Esophagus muscularis mucosa (tissue), 4 donors: ENCODE measurements around the gene PRSS3. TPM values are rescaled to one million over a fixed set of nuclear protein-coding genes. Genes with fewer than 3 reads are reported as not detected.
"Not testable (repeated sequence)": the region's sequence is repeated elsewhere in the genome, so short reads cannot be mapped to it uniquely, and the experiment has no call there.

ENCODE experiments used
- DNase-seq: peaks from one replicate; pipeline ENCODE4 v3.0.0-alpha.2; 2017; ENCODE audit errors: extremely low spot score
- H3K27ac ChIP-seq, 4 donors: fragments of 200-600 bp; sonication (generic); replicated peaks in 1 of 4; 1 replicate in 3 of 4; 2 replicates in 1 of 4; pipeline ENCODE4 v1.5.1; 2016 to 2019; ENCODE audit warnings: mild to moderate bottlenecking in 1 of 4
- H3K27me3 ChIP-seq, 4 donors: fragments of 200-600 bp; sonication (generic); one replicate each; pipeline versions ENCODE4 v1.5.1 to v1.6.0; 2016 to 2019
- H3K36me3 ChIP-seq, 4 donors: fragments of 200-600 bp; sonication (generic); one replicate each; pipeline ENCODE4 v1.5.1; 2016 to 2019
- H3K4me1 ChIP-seq, 4 donors: fragments of 200-600 bp; sonication (generic); one replicate each; pipeline ENCODE4 v1.5.1; 2016 to 2019
- H3K4me3 ChIP-seq, 4 donors: fragments of 200-600 bp; sonication (generic); 1 replicate in 2 of 4; 2 replicates in 2 of 4; pipeline ENCODE4 v1.5.1; 2016 to 2019; ENCODE audit warnings: mild to moderate bottlenecking in 4 of 4, moderate library complexity in 1 of 4
- H3K9me3 ChIP-seq, 4 donors: fragments of 200-600 bp; sonication (generic); 1 replicate in 3 of 4; 2 replicates in 1 of 4; pipeline ENCODE4 v1.5.1; 2016 to 2019
- EP300 ChIP-seq: sonication (generic); formaldehyde crosslinking; IDR thresholded peaks from one replicate; pipeline ENCODE4 v1.6.1; 2017; ENCODE audit warnings: antibody characterized with exemption
- POLR2A ChIP-seq: fragments of 450-650 bp; IDR thresholded peaks from one replicate; pipeline ENCODE4 v1.6.1; 2017; ENCODE audit warnings: antibody characterized with exemption, moderate library complexity, mild to moderate bottlenecking, low read depth
- POLR2AphosphoS5 ChIP-seq, 2 donors: sonication (generic); formaldehyde crosslinking; IDR thresholded peaks; one replicate each; pipeline ENCODE4 v1.6.1; 2017; ENCODE audit warnings: antibody characterized with exemption in 2 of 2
- WGBS: methylation state at CpG from one replicate; pipeline ENCODE4 v1.1.5; 2018; 5-methylcytosine and 5-hydroxymethylcytosine counted together
- intact Hi-C: fragments of 100-400 bp; cut with DNase I; formaldehyde crosslinking; loops from one replicate; pipeline ENCODE4 v1.15.1; 2023
- total RNA-seq, 4 donors: library from RNA; depleted of rRNA; stranded (reverse); fragments of >200 nt; gene quantifications; one replicate each; pipeline versions ENCODE4 v1.1.0 to v1.2.1, GENCODE V29; 2016
- TF ChIP-seq, protein P1 (sequence below), 3 experiments: fragments of 200-600 bp in 2 of 3; fragments of 450-650 bp in 1 of 3; sonication (generic) in 2 of 3; IDR thresholded peaks; one replicate each; pipeline ENCODE4 v1.5.1; 2017 to 2019; ENCODE audit warnings: antibody characterized with exemption in 3 of 3, mild to moderate bottlenecking in 2 of 3, moderate library complexity in 1 of 3

The PRSS3 gene
- total RNA-seq, 4 donors from 2014 or later = 0.99 to 1.4 TPM; not detected in 2

DNA sequence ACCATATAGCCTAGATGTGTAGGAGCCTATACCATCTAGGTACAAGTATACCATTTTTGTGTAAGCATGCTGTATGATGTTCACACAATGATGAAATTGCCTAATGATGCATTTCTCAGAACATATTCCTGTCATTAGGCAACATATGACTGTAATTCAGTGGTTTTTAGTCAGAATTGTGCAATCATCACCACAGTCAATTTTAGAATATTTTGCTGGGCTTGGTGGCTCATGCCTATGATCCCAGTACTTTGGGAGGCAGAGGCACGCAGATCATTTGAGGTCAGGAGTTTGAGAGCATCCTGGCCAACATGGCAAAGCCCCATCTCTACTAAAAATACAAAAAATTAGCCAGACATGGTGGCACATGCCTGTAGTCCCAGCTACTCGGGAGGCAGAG lies 40.9 kb downstream of the PRSS3 start:
- H3K36me3 ChIP-seq, intact Hi-C loops, H3K27me3 ChIP-seq, H3K4me3 ChIP-seq, H3K9me3 ChIP-seq, DNase-seq: not testable (repeated sequence)
- peak in 1 of 2 donors; percentile 76 for TF ChIP-seq POLR2AphosphoS5 (IDR thresholded peaks at IDR 0.05)
- H3K27ac ChIP-seq = peak overlapping the region; percentile 33 to 65 (median 44)
- peaks cover 33 to 80% (median 73%) of the 10 kb centered on the region in 4 donors for H3K4me1 ChIP-seq
- WGBS = 79% methylated on average over 2 of the region's 2 CpGs

DNA sequence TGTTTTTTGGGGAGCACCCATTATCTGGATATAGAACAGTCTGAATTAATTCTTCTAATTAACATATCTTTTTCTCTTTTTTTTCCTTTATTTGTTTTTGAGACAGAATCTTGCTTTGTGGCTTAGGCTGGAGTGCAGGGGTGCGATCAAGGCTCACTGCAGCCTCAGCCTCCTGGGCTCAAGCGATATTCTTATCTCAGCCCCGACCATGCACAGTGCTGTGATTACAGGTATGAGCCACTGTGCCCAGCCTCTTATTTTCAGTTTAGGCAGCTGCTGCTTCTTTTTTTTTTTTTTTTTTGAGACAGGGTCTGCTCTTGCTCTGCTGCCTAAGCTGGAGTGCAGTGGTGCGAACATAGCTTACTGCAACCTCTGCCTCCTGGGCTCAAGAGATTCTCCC lies 41.8 kb downstream of the PRSS3 start:
- no peak for DNase-seq
- H3K36me3 ChIP-seq = no peaks in the 10 kb centered on the region
- H3K27me3 ChIP-seq = no peaks in the 10 kb centered on the region

DNA sequence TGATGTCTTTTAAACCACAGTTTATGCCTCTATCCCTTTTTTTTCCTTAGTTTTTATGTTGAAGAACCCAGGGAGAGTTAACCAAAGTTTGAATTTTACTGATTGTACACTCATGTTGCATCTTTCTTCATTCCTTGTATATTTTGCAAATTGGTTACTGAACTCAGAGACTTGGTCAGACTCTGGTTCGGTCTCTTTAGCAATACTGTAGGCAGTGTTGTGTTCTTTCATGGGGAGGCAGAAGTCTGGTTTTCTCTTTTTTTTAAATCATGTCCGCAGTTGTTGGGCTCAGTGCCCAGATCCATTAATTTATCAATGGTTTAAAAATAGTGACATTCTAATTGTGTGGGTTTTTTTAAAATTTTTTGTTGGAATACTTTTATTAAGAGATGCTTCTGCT lies 45.0 kb downstream of the PRSS3 start:
- Histone ChIP-seq H3K27ac (no peak overlapping the region), H3K36me3 (no peaks in the 10 kb centered on the region), H3K27me3 (no peaks in the 10 kb centered on the region), H3K9me3 (no peaks in the 10 kb centered on the region), H3K4me1 (peaks cover 57 to 91% (median 80%) of the 10 kb centered on the region in 4 donors), H3K4me3 (no peak overlapping the region)
- DNase-seq = no peak
- TF ChIP-seq POLR2A (no peak), EP300 (no peak), POLR2AphosphoS5 (IDR thresholded peaks at IDR 0.05) (no peak)
- TF ChIP-seq, protein P1, sequence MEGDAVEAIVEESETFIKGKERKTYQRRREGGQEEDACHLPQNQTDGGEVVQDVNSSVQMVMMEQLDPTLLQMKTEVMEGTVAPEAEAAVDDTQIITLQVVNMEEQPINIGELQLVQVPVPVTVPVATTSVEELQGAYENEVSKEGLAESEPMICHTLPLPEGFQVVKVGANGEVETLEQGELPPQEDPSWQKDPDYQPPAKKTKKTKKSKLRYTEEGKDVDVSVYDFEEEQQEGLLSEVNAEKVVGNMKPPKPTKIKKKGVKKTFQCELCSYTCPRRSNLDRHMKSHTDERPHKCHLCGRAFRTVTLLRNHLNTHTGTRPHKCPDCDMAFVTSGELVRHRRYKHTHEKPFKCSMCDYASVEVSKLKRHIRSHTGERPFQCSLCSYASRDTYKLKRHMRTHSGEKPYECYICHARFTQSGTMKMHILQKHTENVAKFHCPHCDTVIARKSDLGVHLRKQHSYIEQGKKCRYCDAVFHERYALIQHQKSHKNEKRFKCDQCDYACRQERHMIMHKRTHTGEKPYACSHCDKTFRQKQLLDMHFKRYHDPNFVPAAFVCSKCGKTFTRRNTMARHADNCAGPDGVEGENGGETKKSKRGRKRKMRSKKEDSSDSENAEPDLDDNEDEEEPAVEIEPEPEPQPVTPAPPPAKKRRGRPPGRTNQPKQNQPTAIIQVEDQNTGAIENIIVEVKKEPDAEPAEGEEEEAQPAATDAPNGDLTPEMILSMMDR (IDR thresholded peaks at IDR 0.05) = no peak
- 17% methylated on average over 2 of the region's 2 CpGs for WGBS
- intact Hi-C loops = no loop called here

More for the DNA sequence above, 41.8 kb downstream of the PRSS3 start:
- no peak overlapping the region for H3K4me3 ChIP-seq
- peaks cover 42 to 89% (median 79%) of the 10 kb centered on the region in 4 donors for H3K4me1 ChIP-seq
- peak overlapping the region in 1 of 4 donors; percentile 65 for H3K27ac ChIP-seq
- intact Hi-C loops = no loop called here
- WGBS = 100% methylated on average over 4 of the region's 4 CpGs
- no peaks in the 10 kb centered on the region for H3K9me3 ChIP-seq
- TF ChIP-seq POLR2AphosphoS5 (IDR thresholded peaks at IDR 0.05) (no peak), POLR2A (no peak), EP300 (no peak)
- TF ChIP-seq, protein P1 (IDR thresholded peaks at IDR 0.05) = no peak

DNA sequence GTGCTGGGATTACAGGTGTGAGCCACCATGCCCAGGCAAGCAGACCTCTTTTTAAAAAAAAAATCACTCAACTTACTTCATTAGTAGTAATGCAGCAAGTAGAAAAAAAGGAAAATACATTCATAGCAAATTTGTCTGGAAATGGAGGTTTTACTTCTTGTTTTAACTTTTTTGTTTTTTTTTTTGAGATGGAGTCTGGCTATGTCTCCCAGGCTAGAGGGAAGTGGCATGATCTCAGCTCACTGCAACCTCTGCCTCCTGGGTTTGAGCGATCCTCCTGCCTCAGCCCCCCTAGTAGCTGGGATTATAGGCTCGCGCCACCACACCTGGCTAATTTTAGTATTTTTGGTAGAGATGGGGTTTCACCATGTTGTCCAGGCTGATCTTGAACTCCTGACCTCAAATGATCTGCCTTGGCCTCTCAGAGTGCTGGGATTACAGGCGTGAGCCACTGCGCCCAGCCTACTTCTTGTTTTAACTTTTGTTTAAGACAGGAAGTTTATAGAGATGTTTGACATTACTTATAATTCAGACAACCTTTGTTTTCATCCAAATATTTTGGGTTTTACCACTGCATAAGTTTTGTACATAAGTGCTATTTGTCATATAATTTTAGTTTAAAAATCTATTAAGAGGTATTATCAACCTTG lies 48.1 kb downstream of the PRSS3 start:
- H3K36me3 ChIP-seq = no peaks in the 10 kb centered on the region
- H3K9me3 ChIP-seq = no peaks in the 10 kb centered on the region
- H3K4me1 ChIP-seq = peaks cover 46 to 77% (median 68%) of the 10 kb centered on the region in 4 donors
- intact Hi-C loops = no loop called here
- 69% methylated on average over 5 of the region's 5 CpGs for WGBS
- H3K27ac ChIP-seq = peak overlapping the region in 1 of 4 donors; percentile 11
- no peak for TF ChIP-seq EP300
- TF ChIP-seq POLR2A = no peak
- TF ChIP-seq POLR2AphosphoS5 (IDR thresholded peaks at IDR 0.05) = no peak
- TF ChIP-seq, protein P1 (IDR thresholded peaks at IDR 0.05) = no peak
- no peak overlapping the region for H3K4me3 ChIP-seq
- DNase-seq = no peak
- no peaks in the 10 kb centered on the region for H3K27me3 ChIP-seq

DNA sequence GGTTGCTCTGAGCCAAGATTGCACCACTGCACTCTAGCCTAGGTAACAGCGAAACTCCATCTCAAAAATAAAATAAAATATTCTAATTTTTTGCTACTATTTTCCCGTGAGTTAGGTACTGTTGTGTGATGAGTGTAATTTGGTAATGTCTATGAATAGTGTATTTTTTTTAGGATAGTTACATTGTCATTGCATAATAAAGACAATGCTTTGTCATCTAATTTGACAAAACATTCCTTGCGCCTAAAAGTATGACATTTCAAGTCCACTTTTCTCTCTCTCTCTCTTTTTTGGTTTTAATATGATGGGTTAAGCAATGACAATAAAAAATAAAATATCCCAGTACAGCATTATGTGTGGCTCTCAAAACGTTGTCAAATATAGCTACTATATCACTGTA lies 50.9 kb downstream of the PRSS3 start:
- no peak for DNase-seq
- Histone ChIP-seq H3K4me3 (no peak overlapping the region), H3K36me3 (no peaks in the 10 kb centered on the region), H3K27ac (no peak overlapping the region), H3K27me3 (no peaks in the 10 kb centered on the region), H3K4me1 (peaks cover 48 to 77% (median 67%) of the 10 kb centered on the region in 4 donors), H3K9me3 (no peaks in the 10 kb centered on the region)
- intact Hi-C loops = no loop called here
- 81% methylated on average over 4 of the region's 4 CpGs for WGBS
- TF ChIP-seq EP300 = no peak
- TF ChIP-seq POLR2AphosphoS5 (IDR thresholded peaks at IDR 0.05) = no peak
- TF ChIP-seq POLR2A = no peak
- TF ChIP-seq, protein P1 (IDR thresholded peaks at IDR 0.05) = no peak

DNA sequence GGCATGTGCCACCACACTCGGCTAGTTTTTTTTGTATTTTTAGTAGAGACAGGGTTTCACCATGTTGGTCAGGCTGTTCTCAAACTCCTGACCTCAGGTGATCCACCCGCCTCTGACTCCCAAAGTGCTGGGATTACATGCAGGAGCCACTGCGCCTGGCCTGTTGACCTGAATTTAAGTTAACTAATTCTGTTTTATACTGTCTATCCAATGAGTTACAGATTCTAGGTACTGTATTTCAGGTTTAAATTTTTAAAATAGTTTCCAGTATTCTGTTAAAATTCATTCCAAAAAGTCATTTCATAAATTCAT lies 52.5 kb downstream of the PRSS3 start:
- 87% methylated on average over 3 of the region's 3 CpGs for WGBS
- intact Hi-C loops, DNase-seq, H3K27me3 ChIP-seq, H3K36me3 ChIP-seq, H3K4me3 ChIP-seq, H3K9me3 ChIP-seq, H3K27ac ChIP-seq: not testable (repeated sequence)
- H3K4me1 ChIP-seq = peaks cover 48 to 77% (median 67%) of the 10 kb centered on the region in 4 donors
